Effector memory CD4-positive, alpha-beta T cell (primary cell): ENCODE results near the gene DUSP16.
A peak's percentile ranks its signal among the peaks of the same experiment; 100 is the strongest.

ENCODE experiments used
- DNase-seq, 3 donors: peaks; one replicate each; pipeline ENCODE4 v3.0.0-alpha.2; 2020
- H3K27ac ChIP-seq: 2 replicates; pipeline ENCODE4 v1.7.0; 2013; ENCODE audit warnings: mild to moderate bottlenecking, low read length, moderate library complexity; ENCODE audit not compliant: insufficient read depth, poor library complexity, severe bottlenecking
- H3K27me3 ChIP-seq: replicated peaks from 2 replicates; pipeline ENCODE4 v1.7.0; 2013; ENCODE audit warnings: mild to moderate bottlenecking, low read length; ENCODE audit not compliant: insufficient read depth, control insufficient read depth, poor library complexity, severe bottlenecking
- H3K36me3 ChIP-seq: 2 replicates; pipeline ENCODE4 v1.7.0; 2013; ENCODE audit warnings: mild to moderate bottlenecking, low read length, moderate library complexity; ENCODE audit not compliant: control insufficient read depth, insufficient read depth
- H3K4me1 ChIP-seq: 2 replicates; pipeline ENCODE4 v1.7.0; 2013; ENCODE audit warnings: low read length, mild to moderate bottlenecking; ENCODE audit not compliant: control insufficient read depth, insufficient read depth, poor library complexity, severe bottlenecking
- H3K4me3 ChIP-seq: 2 replicates; pipeline ENCODE4 v1.7.0; 2013; ENCODE audit warnings: low read length, low read depth, mild to moderate bottlenecking; ENCODE audit not compliant: insufficient read depth, poor library complexity, severe bottlenecking
- H3K9me3 ChIP-seq: 2 replicates; pipeline ENCODE4 v1.7.0; 2013; ENCODE audit warnings: mild to moderate bottlenecking, low read length, moderate library complexity; ENCODE audit not compliant: control insufficient read depth

The DUSP16 gene

GRCh38 chr12:12441429-12441807 lies 121.2 kb downstream of the DUSP16 start:
- Histone ChIP-seq H3K4me3 (no peak overlapping the region), H3K27ac (peak overlapping the region; percentile 82), H3K4me1 (peaks cover 41% of the 10 kb centered on the region), H3K9me3 (no peaks in the 10 kb centered on the region), H3K27me3 (no peaks in the 10 kb centered on the region), H3K36me3 (peaks cover 6% of the 10 kb centered on the region)
- DNase-seq, result no peak

- H3K9me3 ChIP-seq, result no peaks in the 10 kb centered on the region
- H3K36me3 ChIP-seq, result peaks cover 6% of the 10 kb centered on the region
- no peaks in the 10 kb centered on the region for H3K27me3 ChIP-seq
- peaks cover 41% of the 10 kb centered on the region for H3K4me1 ChIP-seq
- no peak overlapping the region for H3K4me3 ChIP-seq
- DNase-seq, result no peak
- H3K27ac ChIP-seq, result peak overlapping the region; percentile 82
These were observed 121.8 kb downstream of the DUSP16 start for GRCh38 chr12:12440784-12441428.

GRCh38 chr12:12439636-12440035 lies 123.0 kb downstream of the DUSP16 start:
- Histone ChIP-seq H3K4me1 (peaks cover 41% of the 10 kb centered on the region), H3K27ac (peak overlapping the region; percentile 82), H3K36me3 (peaks cover 6% of the 10 kb centered on the region), H3K4me3 (no peak overlapping the region), H3K9me3 (no peaks in the 10 kb centered on the region), H3K27me3 (no peaks in the 10 kb centered on the region)
- peak; percentile 12 to 41 (median 28) for DNase-seq

- H3K4me1 ChIP-seq, result peaks cover 21% of the 10 kb centered on the region
- H3K36me3 ChIP-seq, result peaks cover 6% of the 10 kb centered on the region
- no peak for DNase-seq
- H3K27ac ChIP-seq, result no peak overlapping the region
- H3K4me3 ChIP-seq, result no peak overlapping the region
- H3K27me3 ChIP-seq, result no peaks in the 10 kb centered on the region
- H3K9me3 ChIP-seq, result no peaks in the 10 kb centered on the region
These were observed 125.8 kb downstream of the DUSP16 start for GRCh38 chr12:12436831-12437345.

- no peaks in the 10 kb centered on the region for H3K9me3 ChIP-seq
- H3K4me1 ChIP-seq, result peaks cover 11% of the 10 kb centered on the region
- H3K27me3 ChIP-seq, result no peaks in the 10 kb centered on the region
- H3K4me3 ChIP-seq, result no peak overlapping the region
- peaks cover 6% of the 10 kb centered on the region for H3K36me3 ChIP-seq
- H3K27ac ChIP-seq, result no peak overlapping the region
- no peak for DNase-seq
These were observed 129.4 kb downstream of the DUSP16 start for GRCh38 chr12:12433203-12433731.

GRCh38 chr12:12432364-12432763 lies 130.3 kb downstream of the DUSP16 start:
- Histone ChIP-seq H3K9me3 (no peaks in the 10 kb centered on the region), H3K27ac (no peak overlapping the region), H3K4me1 (peaks cover 11% of the 10 kb centered on the region), H3K36me3 (peaks cover 6% of the 10 kb centered on the region), H3K27me3 (no peaks in the 10 kb centered on the region), H3K4me3 (no peak overlapping the region)
- no peak for DNase-seq

- Histone ChIP-seq H3K4me1 (peaks cover 11% of the 10 kb centered on the region), H3K27ac (no peak overlapping the region), H3K4me3 (no peak overlapping the region)
These were observed 133.6 kb downstream of the DUSP16 start for GRCh38 chr12:12428961-12429657.

GRCh38 chr12:12428047-12428446 lies 134.6 kb downstream of the DUSP16 start:
- no peaks in the 10 kb centered on the region for H3K9me3 ChIP-seq
- peaks cover 11% of the 10 kb centered on the region for H3K4me1 ChIP-seq
- H3K27me3 ChIP-seq, result no peaks in the 10 kb centered on the region
- H3K27ac ChIP-seq, result no peak overlapping the region
- no peaks in the 10 kb centered on the region for H3K36me3 ChIP-seq
- DNase-seq, result no peak
- H3K4me3 ChIP-seq, result no peak overlapping the region

More at GRCh38 chr12:12428961-12429657, 133.6 kb downstream of the DUSP16 start:
- Histone ChIP-seq H3K36me3 (no peaks in the 10 kb centered on the region), H3K9me3 (no peaks in the 10 kb centered on the region), H3K27me3 (no peaks in the 10 kb centered on the region)
- DNase-seq, result no peak

- no peak for DNase-seq
- Histone ChIP-seq H3K4me1 (peaks cover 11% of the 10 kb centered on the region), H3K27ac (no peak overlapping the region), H3K4me3 (no peak overlapping the region), H3K27me3 (no peaks in the 10 kb centered on the region), H3K36me3 (no peaks in the 10 kb centered on the region), H3K9me3 (no peaks in the 10 kb centered on the region)
These were observed 135.1 kb downstream of the DUSP16 start for GRCh38 chr12:12427568-12427967.

- Histone ChIP-seq H3K27me3 (no peaks in the 10 kb centered on the region), H3K4me1 (peaks cover 8% of the 10 kb centered on the region), H3K27ac (no peak overlapping the region), H3K9me3 (no peaks in the 10 kb centered on the region), H3K36me3 (no peaks in the 10 kb centered on the region), H3K4me3 (no peak overlapping the region)
- DNase-seq, result no peak
These were observed 137.0 kb downstream of the DUSP16 start for GRCh38 chr12:12425616-12426015.
